ENCODE results near the gene PTGS2. TPM values are rescaled to one million over a fixed set of nuclear protein-coding genes. Genes with fewer than 3 reads are reported as not detected.

PTGS2 gene
- total RNA-seq = 10 to 100 TPM in 2 of 4 donors, 1 to 10 TPM in 2; 2.8 to 44.9 (median 12.9) TPM

DNA sequence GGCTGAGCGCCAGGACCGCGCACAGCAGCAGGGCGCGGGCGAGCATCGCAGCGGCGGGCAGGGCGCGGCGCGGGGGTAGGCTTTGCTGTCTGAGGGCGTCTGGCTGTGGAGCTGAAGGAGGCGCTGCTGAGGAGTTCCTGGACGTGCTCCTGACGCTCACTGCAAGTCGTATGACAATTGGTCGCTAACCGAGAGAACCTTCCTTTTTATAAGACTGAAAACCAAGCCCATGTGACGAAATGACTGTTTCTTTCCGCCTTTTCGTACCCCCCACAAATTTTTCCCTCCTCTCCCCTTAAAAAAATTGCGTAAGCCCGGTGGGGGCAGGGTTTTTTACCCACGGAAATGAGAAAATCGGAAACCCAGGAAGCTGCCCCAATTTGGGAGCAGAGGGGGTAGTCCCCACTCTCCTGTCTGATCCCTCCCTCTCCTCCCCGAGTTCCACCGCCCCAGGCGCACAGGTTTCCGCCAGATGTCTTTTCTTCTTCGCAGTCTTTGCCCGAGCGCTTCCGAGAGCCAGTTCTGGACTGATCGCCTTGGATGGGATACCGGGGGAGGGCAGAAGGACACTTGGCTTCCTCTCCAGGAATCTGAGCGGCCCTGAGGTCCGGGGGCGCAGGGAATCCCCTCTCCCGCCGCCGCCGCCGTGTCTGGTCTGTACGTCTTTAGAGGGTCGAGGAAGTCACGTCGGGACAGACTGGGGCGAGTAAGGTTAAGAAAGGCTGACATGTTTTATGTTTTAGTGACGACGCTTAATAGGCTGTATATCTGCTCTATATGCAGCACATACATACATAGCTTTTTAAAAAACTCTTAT, at the start of gene PTGS2:
Gene PTGS2 (minus strand): TSS at position 179 of the 817 bp plus-strand sequence. CDS start 133 bp downstream, at position 46.
- peak; percentile 57 for DNase-seq (ENCODE audit: low spot score)
- ATAC-seq (ENCODE audit: low FRiP score) = peak; percentile 96
- TF ChIP-seq, protein P1, sequence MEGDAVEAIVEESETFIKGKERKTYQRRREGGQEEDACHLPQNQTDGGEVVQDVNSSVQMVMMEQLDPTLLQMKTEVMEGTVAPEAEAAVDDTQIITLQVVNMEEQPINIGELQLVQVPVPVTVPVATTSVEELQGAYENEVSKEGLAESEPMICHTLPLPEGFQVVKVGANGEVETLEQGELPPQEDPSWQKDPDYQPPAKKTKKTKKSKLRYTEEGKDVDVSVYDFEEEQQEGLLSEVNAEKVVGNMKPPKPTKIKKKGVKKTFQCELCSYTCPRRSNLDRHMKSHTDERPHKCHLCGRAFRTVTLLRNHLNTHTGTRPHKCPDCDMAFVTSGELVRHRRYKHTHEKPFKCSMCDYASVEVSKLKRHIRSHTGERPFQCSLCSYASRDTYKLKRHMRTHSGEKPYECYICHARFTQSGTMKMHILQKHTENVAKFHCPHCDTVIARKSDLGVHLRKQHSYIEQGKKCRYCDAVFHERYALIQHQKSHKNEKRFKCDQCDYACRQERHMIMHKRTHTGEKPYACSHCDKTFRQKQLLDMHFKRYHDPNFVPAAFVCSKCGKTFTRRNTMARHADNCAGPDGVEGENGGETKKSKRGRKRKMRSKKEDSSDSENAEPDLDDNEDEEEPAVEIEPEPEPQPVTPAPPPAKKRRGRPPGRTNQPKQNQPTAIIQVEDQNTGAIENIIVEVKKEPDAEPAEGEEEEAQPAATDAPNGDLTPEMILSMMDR (IDR thresholded peaks at IDR 0.05) = no peak

DNA sequence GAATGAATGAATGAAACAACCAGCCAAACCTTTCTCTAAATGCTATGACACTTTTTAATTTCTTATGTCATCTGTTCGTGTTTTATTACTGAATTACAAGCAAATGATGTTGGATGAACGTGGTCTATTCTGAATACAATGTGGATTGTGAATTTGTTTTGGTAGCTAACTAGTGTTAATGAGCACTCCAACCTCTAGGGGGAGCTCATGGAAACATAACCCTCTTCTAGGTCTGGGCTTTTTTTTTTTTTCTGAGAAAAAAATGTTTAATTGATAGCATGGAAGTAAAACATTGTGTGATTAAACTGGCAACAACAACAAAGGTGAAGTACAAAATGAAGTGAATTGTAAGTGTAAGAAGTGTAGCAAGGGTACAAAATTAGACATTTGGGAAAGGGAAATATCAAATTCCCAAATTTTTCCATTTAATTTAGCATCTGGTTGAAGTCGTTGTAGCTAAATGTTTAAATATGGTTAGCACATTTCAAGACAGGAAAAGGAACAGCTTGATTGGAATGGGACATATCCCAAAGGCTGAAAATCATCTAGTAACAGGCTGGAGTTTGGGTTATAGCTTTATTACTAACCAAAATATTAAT, 42.6 kb upstream of the PTGS2 start:
- TF ChIP-seq, protein P1 (IDR thresholded peaks at IDR 0.05) = no peak

DNA sequence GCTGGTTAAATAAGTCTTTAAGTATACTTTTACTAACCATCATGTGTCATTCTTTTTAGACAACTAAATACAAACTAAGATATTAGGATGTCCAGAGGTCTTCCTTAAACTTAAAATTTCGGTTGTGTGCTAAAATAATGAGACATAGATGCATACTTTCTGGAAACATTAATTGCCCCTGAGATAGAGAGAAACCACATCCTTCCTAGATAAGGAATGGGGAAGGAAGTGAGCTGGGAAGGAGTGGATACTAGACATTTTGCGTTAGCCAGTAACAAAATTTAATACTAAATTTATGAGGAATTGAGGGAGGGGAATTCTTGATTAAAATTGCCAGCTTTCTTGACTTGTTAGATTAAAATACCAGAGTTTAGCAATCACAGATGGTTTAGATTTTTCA, 37.1 kb upstream of the PTGS2 start:
- TF ChIP-seq, protein P1 (IDR thresholded peaks at IDR 0.05) = no peak
- no peak for DNase-seq (ENCODE audit: low spot score)
- no peak for ATAC-seq (ENCODE audit: low FRiP score)

More for the DNA sequence above, 42.6 kb upstream of the PTGS2 start:
- DNase-seq (ENCODE audit: low spot score) (no peak), ATAC-seq (ENCODE audit: low FRiP score) (no peak)

- DNase-seq (ENCODE audit: low spot score) = no peak
- no peak for ATAC-seq (ENCODE audit: low FRiP score)
- TF ChIP-seq, protein P1 (IDR thresholded peaks at IDR 0.05) = no peak
These were observed 35.9 kb upstream of the PTGS2 start for GRCh38 chr1:186715887-186716809.

DNA sequence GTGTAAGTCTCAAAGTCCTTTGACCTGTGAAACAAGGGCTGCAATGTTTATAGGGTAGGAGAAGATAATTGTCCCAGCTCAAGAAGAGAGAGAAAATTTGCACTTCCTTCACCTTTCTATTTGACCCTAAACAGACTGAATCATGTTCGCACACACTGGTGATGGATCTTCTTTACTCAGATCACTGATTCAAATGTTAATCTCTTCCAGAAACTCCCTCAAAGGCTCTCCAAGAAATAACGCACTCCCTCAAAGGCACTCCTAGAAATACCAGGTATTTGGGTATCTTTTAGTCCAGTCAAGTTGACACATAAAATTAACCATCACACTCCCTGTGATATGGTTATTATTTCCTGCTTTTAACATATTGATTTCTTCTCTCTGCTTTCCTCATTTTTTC, 30.5 kb upstream of the PTGS2 start:
- ATAC-seq (ENCODE audit: low FRiP score) (peak; percentile 82), DNase-seq (ENCODE audit: low spot score) (no peak)
- TF ChIP-seq, protein P1 (IDR thresholded peaks at IDR 0.05) = no peak

- ATAC-seq (ENCODE audit: low FRiP score) (peak; percentile 67), DNase-seq (ENCODE audit: low spot score) (no peak)
These were observed 28.5 kb upstream of the PTGS2 start for GRCh38 chr1:186708694-186709097.

More at GRCh38 chr1:186708694-186709097, 28.5 kb upstream of the PTGS2 start:
- TF ChIP-seq, protein P1 (IDR thresholded peaks at IDR 0.05) = no peak
